Iris pigment epithelial cell (primary cell): ENCODE measurements around the gene SCYL3.
A peak's percentile ranks its signal among the peaks of the same experiment; 100 is the strongest.

Experiments
- DNase-seq: peaks from one replicate; pipeline ENCODE4 v3.0.0-alpha.2; 2011; ENCODE audit warnings: low read depth

SCYL3 gene

DNA sequence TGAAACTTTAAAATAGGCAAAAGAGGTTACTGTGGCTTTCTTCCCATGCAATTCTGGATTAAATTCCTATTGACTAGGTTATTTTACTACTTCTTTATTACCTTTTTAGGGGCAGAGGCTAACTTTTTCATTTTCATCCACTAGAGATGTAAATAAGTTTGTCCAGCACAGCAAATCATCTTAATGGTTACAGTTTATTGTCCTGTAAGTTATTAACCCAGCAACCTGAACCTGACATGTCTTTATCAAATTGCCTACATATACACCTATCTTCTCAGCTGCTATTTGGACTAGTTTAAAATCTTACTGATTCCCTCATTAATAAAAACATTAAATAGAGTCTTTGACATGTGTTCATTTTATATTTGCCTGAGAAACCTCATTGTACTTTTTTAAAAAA is 6.9 kb upstream of the SCYL3 start:
- DNase-seq, result no peak

DNA sequence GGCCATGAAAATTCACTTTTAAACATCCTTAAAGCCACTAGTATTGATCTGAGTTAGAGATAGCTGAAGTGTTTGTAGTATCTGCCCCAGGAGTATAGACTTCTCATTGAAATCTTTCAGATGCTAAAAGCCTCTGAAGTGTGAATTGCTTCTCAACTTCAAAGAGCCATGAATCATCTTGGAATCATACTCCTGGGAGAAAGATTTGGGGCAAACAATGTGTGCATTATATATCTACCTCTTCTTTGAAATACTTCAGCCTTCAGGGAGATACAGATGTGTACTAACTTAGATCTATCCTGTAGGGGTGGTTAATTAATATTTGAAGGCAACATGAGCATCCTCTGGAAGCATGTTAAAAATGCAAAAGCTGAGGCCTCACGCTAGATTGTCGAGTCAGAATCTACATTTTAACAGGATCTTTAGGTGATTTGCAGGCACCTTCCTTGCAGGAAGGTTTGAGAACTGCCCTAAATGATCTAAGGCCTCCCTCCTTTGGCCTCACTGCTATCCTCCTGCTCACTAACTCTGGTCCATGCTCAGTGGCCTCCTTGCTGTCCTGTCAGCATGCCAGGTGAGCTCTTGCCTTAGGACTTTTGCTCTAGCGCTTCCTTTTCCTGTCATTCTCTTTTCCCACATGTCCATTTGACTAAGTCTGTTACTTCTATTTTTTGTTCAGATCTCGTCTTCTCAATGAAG is 6.0 kb upstream of the SCYL3 start:
- DNase-seq, result no peak

DNA sequence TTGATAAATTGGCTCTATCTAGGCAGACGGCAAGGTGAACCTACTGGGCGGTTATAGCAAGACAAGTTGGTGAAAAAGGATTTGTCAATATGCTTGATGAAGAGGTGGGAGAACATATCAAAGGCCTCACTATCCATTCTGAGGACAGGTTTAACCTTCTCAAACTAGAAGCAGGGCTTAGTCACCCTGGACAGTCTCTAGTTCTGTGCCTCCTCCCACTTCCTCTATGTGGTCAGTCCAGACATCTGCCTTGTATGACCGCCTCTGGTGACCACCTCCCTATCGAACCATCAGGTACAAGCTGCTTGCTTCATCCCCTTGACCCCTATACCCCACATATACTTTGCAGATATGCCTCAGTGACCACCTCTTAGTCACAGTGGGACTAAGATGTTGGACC is 2.3 kb upstream of the SCYL3 start:
- DNase-seq, result no peak

- no peak for DNase-seq
Observed at GRCh38 chr1:169894424-169895145, 889 bp upstream of the SCYL3 start.

DNA sequence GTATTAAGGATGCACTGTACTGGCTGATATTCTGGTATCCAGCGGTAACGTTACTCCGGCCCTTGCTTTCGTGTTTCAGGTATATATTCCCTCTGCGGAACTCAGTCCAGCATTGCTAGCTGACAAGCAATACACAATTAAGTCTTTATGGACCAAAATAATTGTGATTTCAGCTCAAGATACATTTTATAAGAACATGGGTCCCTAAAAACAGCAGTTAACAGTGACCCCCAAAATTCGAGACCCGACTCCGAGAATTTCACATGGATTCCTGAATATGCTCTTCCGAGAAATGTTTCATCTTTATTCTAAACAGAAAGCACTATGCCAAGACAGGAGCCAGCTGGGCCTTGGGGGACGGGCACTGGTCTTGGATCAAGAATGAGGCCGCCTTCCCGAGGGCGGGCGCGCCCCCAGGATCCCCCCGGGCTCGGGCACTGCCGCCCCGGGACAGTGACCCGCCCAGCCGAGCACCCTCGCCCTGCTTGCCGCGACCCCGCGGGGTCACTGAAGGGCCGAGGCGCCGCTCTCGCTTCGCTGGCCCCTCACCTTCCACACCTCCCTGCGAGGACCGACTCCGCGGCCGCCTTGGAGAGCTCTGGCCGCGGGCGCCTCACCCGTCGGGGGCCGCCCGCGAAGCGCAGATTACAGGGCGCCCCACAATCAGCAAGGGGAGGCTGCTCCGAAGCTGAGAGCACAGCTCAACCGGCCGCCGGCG is 610 bp downstream of the SCYL3 start:
- no peak for DNase-seq

- DNase-seq, result no peak
Observed at GRCh38 chr1:169892176-169892926, 1.3 kb downstream of the SCYL3 start.

DNA sequence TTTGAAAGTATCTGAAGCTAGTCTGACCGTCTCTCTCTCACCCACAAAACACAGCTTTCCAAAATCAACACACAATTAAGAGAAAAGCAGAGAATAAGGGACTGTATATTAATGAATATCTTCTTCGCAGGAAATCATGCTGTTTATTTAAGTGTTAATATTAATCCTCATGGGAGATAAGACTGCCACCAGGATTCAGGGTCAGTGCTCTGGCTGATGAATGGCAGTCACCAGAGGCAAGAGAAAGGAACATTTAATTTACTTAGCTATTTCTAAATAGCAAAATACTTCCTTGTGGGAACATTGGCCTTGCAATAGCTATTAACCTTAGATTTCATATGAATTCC is 2.2 kb downstream of the SCYL3 start:
- no peak for DNase-seq

GRCh38 chr1:169890761-169891538 is 2.7 kb downstream of the SCYL3 start:
- no peak for DNase-seq

GRCh38 chr1:169889871-169890270 is 3.8 kb downstream of the SCYL3 start:
- DNase-seq, result no peak

DNA sequence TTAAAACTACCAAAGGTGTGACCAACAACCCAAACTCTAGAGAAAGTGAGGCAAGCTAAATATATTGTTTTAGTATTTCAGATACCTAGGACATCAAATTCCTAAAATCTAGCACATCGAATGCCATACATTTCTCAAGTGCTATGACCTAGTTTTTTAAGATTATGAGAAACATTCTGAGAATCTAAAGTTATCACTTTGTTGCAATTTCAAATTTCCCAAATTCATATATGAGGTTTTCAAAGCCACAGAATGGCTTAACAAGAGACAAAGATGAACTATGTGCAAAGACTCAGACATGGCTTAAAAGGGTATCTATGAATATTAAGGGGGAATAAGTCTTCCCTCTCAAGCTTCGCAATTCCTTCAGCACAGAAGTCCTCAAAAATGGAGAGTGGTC is 6.8 kb downstream of the SCYL3 start:
- DNase-seq, result peak; percentile 40

DNA sequence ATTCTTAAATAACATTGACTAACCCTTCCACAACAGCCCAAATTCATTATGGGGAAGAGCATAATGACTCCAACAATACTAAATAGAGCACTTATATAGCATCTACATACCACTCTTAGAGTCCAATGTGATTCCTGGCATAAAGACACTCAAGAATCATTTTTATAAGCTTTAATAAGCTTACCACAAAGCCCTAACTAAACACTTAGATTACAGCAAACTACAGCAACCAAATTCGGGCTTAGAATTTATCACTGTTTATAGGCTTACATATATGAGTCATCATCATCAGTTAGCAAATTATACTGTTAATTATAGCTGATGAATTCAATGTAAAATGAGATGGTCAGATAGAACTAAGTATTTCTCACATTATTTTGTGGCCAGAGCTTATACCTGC is 7.3 kb downstream of the SCYL3 start:
- DNase-seq, result no peak

DNA sequence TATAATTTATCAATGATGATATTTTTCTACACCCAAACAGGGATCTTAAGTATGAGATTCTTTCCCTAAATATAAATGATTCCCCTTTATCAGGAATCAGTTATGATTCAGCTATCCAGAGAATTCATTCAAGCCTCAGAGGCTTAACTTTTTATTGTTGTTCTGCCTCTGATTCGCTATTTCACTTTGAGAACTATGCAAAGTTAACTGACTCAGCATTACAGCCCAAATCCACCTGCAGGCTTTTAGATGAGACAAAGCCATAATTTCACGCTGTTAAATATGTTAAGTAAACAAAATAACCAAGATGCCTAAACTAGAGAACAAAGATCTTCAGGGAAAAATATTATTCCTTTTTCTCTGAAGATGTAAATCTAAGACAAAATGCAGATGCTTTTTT is 8.5 kb downstream of the SCYL3 start:
- peak; percentile 36 for DNase-seq

DNA sequence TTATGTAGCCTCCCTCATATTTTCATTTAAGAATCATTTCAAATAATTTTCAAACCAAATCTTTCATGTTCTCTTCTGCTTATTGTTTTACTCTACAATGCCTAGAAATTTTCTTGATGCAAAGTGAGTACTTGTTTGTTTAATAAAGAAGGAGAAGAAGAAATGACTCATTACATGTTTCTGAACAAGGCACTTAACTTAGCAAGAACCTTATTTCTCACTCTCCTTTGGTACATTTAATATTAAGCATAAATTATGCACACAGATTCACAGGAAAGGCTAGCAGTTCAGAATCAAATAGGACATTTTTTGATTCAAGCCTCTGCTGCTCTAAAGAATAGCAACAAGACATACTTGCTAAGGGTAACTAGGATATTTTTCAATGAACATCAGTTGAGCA is 9.1 kb downstream of the SCYL3 start:
- DNase-seq, result peak; percentile 43

- DNase-seq, result no peak
Observed at GRCh38 chr1:169882039-169882511, 11.6 kb downstream of the SCYL3 start.

DNA sequence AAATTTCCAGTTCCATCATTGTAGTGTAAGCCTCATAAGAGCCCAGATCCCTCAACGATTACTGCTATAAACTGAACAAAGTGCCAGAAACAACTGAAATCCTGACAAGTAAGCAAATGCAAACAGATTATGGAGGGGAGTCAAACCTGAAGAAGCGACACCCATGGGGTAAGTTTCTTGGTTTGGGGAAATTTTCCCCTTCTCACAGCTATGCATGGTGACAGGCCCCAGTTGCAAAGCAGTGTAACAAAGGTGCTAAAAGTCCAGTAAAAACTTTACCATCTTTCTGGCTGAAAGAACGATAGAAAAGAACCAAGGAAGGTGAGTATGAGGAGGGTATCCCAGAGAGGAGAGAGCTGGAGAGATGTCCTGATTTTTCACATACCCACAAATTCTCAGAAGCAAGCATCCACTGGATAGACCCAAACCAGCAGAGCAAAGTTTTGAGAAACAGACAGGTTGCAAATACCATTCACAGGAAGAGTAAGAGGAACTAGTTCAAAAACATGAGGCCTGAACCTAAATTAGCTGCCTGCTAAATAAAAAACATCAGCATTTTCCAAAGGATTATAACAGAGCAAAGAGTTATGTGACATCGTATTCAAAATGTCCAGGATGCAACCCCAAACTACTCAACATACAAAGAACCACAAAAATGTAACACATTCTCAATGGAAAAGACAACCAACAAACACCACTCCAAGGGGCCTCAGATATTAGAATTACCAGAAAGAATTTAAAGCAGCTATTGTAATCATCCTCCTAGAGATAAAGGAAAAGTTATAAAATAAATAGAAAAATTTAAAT is 14.5 kb downstream of the SCYL3 start:
- DNase-seq, result peak; percentile 50

DNA sequence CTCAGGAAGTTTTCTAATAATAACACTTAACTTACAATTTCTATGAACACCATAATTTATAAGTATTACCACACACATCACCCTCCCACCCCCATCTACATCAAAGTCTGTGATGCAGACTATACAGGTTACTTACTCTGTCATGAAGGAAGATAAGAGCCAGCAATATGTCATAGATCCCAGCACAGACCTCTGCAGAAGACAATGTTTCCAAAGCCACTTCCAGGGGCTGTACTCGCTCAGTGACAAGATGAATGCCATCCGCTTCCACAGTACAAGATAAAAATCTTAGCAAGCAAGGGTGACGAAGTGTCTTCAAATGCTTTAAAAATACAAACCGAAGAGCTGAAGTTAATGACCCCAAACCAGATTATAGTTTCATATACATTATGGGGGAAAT is 15.2 kb downstream of the SCYL3 start:
- no peak for DNase-seq

DNA sequence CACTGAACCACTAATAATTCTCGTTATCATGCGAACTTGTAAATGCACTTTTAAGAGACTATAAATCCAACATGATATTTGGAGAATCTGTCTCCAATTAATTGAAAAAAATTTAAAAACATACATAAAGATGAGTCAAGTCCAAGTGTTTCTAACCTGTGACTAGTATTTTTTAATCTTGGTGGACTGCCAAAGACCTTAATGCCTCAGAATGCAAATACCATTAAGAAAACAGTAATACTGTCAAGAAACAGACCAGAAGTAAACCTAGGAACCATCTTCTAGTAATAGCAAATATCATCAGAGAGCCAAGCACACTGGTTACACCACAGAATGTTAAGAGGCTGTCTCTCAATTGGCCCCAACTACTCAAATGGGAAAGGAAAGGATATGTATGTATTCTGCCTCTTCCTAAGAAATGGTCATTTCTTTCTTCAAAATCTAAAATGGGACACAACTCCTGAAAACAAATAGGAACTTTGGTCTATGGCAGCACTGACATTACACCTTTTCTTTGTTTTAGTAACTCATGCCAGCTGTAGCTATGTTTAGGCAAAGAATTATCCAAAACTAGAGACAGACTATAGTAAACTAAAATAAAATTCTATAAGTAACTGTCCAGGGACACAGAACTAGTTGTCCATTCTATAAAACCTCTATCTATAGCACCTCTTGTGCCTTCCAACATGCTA is 15.8 kb downstream of the SCYL3 start:
- peak; percentile 82 for DNase-seq

DNA sequence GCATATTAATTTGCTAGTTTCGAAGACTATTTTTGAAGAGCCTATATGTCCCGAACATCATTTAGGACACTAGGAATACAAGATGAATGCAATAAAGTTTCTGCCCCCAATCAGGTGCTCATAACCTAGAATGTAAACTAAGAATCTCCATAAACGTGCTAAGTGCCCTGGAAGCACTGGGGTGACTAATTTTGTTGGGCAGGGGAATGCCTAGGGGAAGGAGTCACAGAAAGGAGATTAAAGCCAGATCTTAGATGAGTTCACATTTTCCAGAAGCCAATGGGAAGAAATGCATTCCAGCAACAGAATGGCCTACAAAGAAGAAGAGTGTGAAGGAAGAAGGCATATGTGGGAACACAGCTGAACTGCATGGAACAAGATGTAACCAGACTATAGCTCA is 19.5 kb downstream of the SCYL3 start:
- peak; percentile 80 for DNase-seq

GRCh38 chr1:169873582-169874199 is 20.0 kb downstream of the SCYL3 start:
- DNase-seq, result no peak

- peak; percentile 39 for DNase-seq
Observed at GRCh38 chr1:169872906-169873305, 20.8 kb downstream of the SCYL3 start.
